Muscle layer of duodenum (tissue), 2 donors: ENCODE data around the gene APOBEC3A.
A peak's percentile ranks its signal among the peaks of the same experiment; 100 is the strongest.
"Not testable (repeated sequence)": the region's sequence is repeated elsewhere in the genome, so short reads cannot be mapped to it uniquely, and the experiment has no call there.

Source experiments
- H3K27ac ChIP-seq: one replicate; pipeline ENCODE4 v1.7.0; 2013; ENCODE audit warnings: mild to moderate bottlenecking, low read length
- H3K27me3 ChIP-seq: one replicate; pipeline ENCODE4 v1.7.0; 2013; ENCODE audit warnings: low read depth, mild to moderate bottlenecking, control low read depth, low read length
- H3K36me3 ChIP-seq, 2 donors: one replicate each; pipeline ENCODE4 v1.7.0; 2013; ENCODE audit warnings: low read length in 2 of 2, control low read depth in 1 of 2, mild to moderate bottlenecking in 1 of 2; ENCODE audit not compliant: insufficient read depth in 2 of 2, control insufficient read depth in 1 of 2
- H3K4me1 ChIP-seq, 2 donors: one replicate each; pipeline ENCODE4 v1.7.0; 2013; ENCODE audit warnings: low read length in 2 of 2, mild to moderate bottlenecking in 2 of 2, control low read depth in 1 of 2, moderate library complexity in 1 of 2; ENCODE audit not compliant: insufficient read depth in 2 of 2, control insufficient read depth in 1 of 2
- H3K4me3 ChIP-seq, 2 donors: one replicate each; pipeline ENCODE4 v1.7.0; 2013; ENCODE audit warnings: low read length in 2 of 2, low read depth in 1 of 2, mild to moderate bottlenecking in 1 of 2
- H3K9me3 ChIP-seq, 2 donors: one replicate each; pipeline ENCODE4 v1.7.0; 2013; ENCODE audit warnings: low read length in 2 of 2, control low read depth in 1 of 2, mild to moderate bottlenecking in 1 of 2; ENCODE audit not compliant: control insufficient read depth in 1 of 2
- donor health status: healthy.

APOBEC3A gene

DNA sequence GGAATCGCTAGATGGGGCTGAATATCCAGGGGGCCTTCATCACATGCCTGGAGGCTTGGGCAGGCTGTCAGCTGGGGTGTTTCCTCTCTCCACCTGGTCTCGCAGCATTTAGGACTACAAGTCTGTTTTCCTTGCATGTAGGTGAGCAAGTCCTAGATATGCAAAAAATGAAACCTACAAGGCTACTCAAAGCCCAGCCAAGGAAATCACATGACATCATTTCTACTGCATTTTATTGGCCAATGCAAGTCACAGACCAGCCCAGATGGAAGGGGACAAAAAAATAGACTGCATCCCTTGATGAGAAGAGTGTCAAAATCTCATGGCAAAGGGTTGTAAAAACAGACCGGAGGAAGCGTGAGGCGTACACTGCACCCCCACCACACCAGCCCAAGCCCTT lies 15.1 kb downstream of the APOBEC3A start:
- no peak overlapping the region for H3K4me3 ChIP-seq
- no peaks in the 10 kb centered on the region for H3K9me3 ChIP-seq
- H3K27ac ChIP-seq: no peak overlapping the region
- H3K4me1 ChIP-seq: no peaks in the 10 kb centered on the region
- H3K36me3 ChIP-seq: no peaks in the 10 kb centered on the region
- H3K27me3 ChIP-seq: no peaks in the 10 kb centered on the region

DNA sequence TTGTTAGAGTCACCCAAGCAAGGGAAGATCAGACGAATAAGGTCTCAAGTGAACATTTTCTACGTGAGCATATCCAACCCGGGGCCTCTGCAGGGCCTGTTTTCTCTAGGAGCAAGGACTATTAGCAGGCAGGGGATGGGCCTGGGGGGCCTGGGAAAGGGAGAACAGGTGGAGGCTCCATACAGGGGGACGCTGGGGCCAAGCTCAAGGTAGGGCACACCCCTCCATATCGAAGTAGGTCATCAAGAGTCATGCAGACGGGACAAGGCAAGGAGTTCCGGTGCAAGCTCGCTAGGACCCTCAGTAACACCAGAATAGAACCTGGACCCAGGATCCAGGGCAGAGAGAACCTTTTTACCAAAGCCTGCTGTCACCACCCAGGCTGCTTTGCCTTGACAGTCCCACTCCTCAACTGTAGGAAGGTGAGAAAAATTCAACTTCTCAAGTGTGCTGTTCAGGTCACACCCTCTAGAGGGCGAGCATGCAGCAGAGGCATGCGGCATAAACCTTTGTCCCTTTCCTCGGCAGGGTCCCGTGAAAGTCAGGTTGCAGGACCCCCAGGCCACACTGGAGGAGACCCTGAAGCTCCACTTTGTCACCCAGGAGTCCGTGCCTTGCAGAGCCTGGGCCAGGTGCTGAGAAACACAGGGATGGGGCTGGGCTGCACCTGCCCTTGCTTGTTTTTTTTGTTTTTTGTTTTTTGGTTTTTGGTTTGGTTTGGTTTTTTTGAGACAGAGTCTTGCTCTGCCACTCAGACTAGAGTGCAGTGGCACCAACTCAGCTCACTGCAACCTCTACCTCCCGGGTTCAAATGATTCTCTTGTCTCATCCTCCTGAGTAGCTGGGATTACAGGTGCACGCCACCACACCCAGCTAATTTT lies 16.1 kb downstream of the APOBEC3A start:
- Histone ChIP-seq H3K4me3 (no peak overlapping the region), H3K9me3 (no peaks in the 10 kb centered on the region), H3K36me3 (no peaks in the 10 kb centered on the region), H3K4me1 (no peaks in the 10 kb centered on the region), H3K27me3 (no peaks in the 10 kb centered on the region), H3K27ac (no peak overlapping the region)

DNA sequence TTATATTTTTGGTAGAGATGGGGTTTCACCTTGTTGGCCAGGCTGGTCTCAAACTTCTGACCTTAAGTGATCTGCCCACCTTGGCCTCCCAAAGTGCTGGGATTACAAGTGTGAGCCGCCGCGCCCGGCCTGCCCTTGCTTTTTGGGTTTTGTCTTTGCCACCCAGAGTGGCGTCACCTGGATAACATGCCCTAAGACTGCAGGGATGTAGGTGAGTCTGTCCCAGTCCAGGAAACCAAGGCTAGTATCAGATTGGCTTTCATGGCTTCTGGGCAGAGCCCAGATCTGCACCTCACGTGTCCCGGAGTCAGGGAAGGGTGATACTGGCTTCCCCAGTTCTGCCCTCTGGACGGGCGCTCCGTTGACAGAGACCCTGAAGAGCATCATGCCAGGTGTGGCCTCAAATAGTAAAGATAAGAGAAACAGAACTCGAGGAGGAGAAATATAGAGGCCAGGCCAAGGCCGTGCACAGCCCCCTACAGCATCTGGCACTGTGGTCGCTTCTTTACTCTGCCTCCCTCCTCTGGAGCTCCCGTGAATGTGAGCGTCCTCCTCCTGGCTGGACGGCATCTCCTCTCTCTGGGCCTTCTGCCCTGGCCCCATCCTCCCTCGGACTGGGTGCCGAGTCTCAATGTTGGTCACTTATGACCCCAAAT lies 16.9 kb downstream of the APOBEC3A start:
- no peaks in the 10 kb centered on the region for H3K27me3 ChIP-seq
- H3K27ac ChIP-seq: no peak overlapping the region
- H3K9me3 ChIP-seq: no peaks in the 10 kb centered on the region
- H3K36me3 ChIP-seq: no peaks in the 10 kb centered on the region
- H3K4me1 ChIP-seq: no peaks in the 10 kb centered on the region
- H3K4me3 ChIP-seq: no peak overlapping the region

DNA sequence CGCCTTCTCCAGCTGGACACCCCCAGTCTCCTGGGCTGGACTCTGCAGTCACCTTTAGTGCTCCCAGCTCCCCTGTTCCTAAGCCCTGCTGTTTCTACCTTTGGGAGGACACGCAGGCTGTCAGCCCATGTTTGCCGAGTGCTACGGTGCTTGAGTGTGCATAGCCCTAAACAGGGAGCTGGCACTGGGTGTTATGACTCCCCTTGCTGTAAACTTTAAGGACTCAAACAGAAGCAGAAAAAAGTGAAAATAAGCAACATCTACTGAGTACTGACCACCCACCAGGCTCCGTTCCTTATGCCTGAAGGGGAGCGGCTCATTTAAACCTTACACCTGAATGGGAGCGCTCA lies 17.4 kb downstream of the APOBEC3A start:
- Histone ChIP-seq H3K27ac (no peak overlapping the region), H3K27me3 (no peaks in the 10 kb centered on the region), H3K36me3 (no peaks in the 10 kb centered on the region), H3K4me3 (no peak overlapping the region), H3K9me3 (no peaks in the 10 kb centered on the region), H3K4me1 (no peaks in the 10 kb centered on the region)

DNA sequence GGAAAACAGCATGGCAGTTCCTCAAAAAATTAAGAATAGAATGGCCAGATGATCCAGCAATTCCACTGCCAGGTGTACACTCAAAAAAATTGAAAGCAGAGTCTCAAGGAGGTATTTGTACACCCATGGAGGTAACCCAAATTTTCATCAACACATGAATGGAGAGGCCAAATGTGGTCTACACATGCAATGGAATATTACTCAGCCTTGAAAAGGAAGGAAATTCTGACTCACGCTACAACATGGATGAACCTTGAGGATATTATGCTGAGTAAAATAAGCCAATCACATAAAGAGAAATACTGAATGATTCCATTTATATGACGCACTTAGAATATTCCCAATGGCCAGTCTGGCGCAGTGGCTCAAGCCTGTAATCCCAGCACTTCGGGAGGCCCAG lies 19.9 kb downstream of the APOBEC3A start:
- not testable (repeated sequence) for H3K9me3 ChIP-seq, H3K4me3 ChIP-seq, H3K36me3 ChIP-seq, H3K27me3 ChIP-seq, H3K27ac ChIP-seq
- H3K4me1 ChIP-seq: peaks cover 4 to 12% of the 10 kb centered on the region in 2 donors

DNA sequence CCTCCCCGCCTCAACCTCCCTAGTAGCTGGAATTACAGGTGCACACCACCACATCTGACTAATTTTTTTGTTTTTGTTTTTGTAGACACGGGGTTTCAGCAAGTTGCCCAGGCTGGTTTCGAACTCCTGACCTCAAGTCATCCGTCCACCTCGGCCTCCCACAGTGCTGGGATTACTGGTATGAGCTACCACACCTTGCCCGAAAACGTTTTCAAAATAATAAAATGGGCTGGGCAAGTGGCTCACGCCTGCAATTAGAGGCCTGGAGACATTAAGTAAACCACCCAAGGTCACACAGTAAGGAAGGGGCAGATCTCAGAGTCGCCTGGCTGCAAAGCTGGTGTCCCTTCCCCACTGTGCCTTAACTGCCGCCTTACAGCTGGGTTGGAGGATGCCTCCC lies 23.2 kb downstream of the APOBEC3A start:
- H3K9me3 ChIP-seq, H3K4me3 ChIP-seq, H3K27ac ChIP-seq, H3K36me3 ChIP-seq, H3K27me3 ChIP-seq: not testable (repeated sequence)
- H3K4me1 ChIP-seq: peaks cover 4 to 16% of the 10 kb centered on the region in 2 donors

DNA sequence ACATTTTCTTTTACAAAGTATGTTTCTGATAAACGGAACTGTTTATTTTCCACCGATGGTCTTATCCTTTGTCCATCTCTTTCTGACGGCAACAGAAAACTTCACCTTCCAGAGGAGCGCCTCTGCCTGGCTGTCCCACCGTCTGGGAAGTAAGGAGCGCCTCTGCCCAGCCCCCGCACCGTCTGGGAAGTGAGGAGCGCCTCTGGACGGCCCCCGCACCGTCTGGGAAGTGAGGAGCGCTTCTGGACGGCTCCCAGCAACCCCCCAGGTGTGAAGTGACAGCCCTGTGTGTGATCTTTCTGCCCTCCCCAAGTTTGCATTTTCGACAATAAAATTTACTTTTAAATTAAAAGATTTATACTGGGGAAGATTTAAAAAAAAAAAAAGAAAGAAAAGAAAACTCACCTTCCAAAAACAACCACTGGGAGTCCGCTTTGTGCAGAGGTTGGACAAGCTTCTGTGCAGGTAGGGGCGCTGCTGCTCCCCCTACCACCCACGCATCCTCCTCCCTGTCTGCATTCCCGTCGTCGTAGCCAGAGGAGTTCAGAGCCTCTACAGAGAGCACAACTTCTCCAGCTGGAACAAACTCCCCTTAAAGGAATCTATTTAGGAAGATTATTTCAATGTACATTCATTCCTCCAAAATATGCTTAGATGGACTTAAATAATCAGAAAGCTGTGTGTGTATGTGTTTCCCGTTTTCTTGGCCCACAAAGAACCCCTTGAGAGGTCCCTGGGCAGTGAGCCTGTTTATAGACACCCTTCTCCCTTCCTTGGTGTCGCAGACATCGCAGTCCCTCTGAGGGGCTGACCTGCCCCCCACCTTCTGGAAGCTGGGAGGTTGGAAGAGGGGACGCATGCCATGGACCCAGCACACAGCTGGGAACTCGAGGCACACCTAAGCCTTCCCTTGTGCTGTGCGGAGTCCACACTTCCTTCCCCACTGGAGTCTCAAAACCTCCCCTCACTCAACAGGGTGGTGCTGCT lies 23.9 kb downstream of the APOBEC3A start:
- H3K27ac ChIP-seq: peak overlapping the region; percentile 28
- H3K4me1 ChIP-seq: peaks cover 4 to 16% of the 10 kb centered on the region in 2 donors
- H3K36me3 ChIP-seq: no peaks in the 10 kb centered on the region
- H3K9me3 ChIP-seq: no peaks in the 10 kb centered on the region
- H3K4me3 ChIP-seq: peak overlapping the region; percentile 61 to 77
- H3K27me3 ChIP-seq: no peaks in the 10 kb centered on the region

DNA sequence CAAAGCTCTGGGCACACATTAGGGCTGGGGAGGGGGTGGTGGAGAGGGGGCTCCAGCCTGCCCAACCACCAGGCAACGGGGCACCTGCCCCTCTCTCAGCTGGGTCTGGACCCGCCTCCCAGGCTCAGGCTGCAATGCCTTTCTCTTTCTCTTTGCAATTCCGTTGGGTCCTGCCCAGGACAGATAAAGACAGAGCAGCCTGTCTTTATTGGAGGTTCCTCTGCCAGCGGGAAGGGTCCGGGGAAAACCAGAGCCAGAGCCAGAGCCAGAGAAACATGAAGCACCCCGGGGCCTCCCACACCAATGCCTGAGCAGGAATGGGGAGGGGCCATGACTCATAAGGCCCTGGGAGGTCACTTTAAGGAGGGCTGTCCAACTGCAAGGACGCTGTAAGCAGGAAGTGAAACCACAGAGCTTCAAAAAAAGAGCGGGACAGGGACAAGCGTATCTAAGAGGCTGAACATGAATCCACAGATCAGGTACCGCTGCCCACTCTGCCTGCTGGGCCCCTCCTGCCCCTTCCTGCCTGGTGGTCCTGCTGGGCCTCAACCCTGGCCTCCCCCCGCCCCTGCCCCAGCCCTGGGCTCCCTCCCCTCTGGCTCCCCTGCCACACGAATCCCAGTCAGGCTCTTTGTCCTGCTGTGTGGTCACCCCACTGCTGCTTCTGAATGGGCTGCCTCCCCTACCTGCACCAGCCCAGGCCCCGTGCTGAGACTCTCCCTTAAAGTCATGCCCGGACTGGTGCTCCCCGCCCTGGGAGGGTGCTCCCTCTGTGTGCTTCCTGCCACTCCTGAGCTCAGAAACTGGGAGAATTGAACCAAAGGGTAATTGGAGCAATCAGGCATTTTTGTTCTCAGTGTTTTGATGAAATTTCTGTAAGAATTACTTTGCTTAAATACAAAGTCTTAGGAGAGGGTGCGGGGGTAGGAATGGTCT lies 24.9 kb downstream of the APOBEC3A start, which contains the start of gene APOBEC3B:
APOBEC3B (plus strand) TSS at position 356 of the 936 bp plus-strand sequence; CDS start at position 463, 107 bp downstream.
- H3K27ac ChIP-seq: peak within 1 kb of the TSS; percentile 28
- H3K27me3 ChIP-seq: no peaks in the 10 kb centered on the region
- H3K36me3 ChIP-seq: no peaks in the 10 kb centered on the region
- peaks cover 4 to 16% of the 10 kb centered on the region in 2 donors for H3K4me1 ChIP-seq
- peak within 1 kb of the TSS; percentile 61 to 77 for H3K4me3 ChIP-seq
- no peaks in the 10 kb centered on the region for H3K9me3 ChIP-seq

DNA sequence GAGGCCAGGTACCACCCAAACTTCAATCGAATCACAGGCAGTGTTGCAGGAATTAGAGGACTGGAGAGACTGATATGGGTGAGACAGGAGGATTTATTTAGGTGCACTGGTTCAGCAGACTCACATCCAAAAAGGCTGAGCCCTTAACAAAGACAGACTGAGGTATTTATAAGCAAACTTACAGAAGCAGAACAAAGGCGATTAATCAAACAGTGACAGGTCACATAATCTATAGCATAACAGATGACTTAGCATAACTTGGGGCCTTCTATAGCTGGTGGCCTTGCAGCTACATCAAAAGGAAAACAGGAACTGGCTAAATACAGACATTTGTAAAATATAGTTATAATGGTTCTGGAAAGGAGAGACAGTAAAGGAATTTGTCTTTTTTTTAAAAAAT lies 26.8 kb downstream of the APOBEC3A start:
- H3K27me3 ChIP-seq: no peaks in the 10 kb centered on the region
- H3K27ac ChIP-seq: no peak overlapping the region
- no peaks in the 10 kb centered on the region for H3K36me3 ChIP-seq
- no peaks in the 10 kb centered on the region for H3K9me3 ChIP-seq
- peaks cover 4 to 16% of the 10 kb centered on the region in 2 donors for H3K4me1 ChIP-seq
- no peak overlapping the region for H3K4me3 ChIP-seq
